Stimulated activated CD8-positive, alpha-beta memory T cell treated with anti-CD3 and anti-CD28 coated beads, Interleukin-2, amount 100 ng/mL, for 48 hours (primary cell): ENCODE data around the gene ANTXR1.
"Not testable (repeated sequence)": the region's sequence is repeated elsewhere in the genome, so short reads cannot be mapped to it uniquely, and the experiment has no call there.

ENCODE experiments used
- DNase-seq, 2 donors: peaks; one replicate each; pipeline ENCODE4 v3.0.0-alpha.2; 2020; ENCODE audit warnings: low read depth in 2 of 2

The ANTXR1 gene

DNA sequence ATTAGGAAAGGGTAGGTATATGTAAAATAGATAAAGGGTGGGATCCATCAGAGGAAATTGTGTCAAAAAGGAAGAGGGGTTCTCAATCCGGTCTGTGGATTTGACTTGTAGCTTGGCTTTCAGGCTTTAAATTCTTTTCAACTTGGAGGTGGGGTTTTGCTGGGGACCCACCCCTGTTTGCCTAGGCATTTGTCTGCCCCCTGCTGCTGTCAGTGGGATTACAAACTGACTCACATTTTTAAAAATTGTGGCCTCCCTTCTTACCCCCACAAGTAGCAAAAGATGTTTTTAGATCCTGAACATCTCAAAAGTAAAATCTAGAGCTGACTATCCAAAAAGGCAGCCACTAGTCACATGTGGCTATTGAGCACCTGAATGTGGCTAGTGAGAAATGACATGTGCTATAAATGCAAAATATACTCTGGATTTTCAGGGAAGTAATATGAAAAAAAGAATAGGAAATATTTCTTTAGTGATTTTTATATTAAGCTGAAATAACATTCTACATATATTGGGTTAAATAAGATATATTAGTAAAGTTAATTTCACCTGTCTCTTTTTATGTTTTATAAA lies 195.1 kb downstream of the ANTXR1 start:
- no peak for DNase-seq

- DNase-seq: no peak
Observed at GRCh38 chr2:69209482-69209881, 196.5 kb downstream of the ANTXR1 start.

- DNase-seq: no peak
Observed at GRCh38 chr2:69210385-69210784, 197.4 kb downstream of the ANTXR1 start.

- no peak for DNase-seq
Observed at GRCh38 chr2:69211048-69211447, 198.1 kb downstream of the ANTXR1 start.

- no peak for DNase-seq
Observed at GRCh38 chr2:69211686-69212085, 198.7 kb downstream of the ANTXR1 start.

GRCh38 chr2:69212238-69213028 lies 199.5 kb downstream of the ANTXR1 start:
- no peak for DNase-seq

GRCh38 chr2:69213201-69213600 lies 200.2 kb downstream of the ANTXR1 start:
- DNase-seq: no peak

- DNase-seq: no peak
Observed at GRCh38 chr2:69213782-69214181, 200.8 kb downstream of the ANTXR1 start.

- DNase-seq: no peak
Observed at GRCh38 chr2:69214898-69215297, 201.9 kb downstream of the ANTXR1 start.

GRCh38 chr2:69216535-69217332 lies 203.8 kb downstream of the ANTXR1 start:
- no peak for DNase-seq

- no peak for DNase-seq
Observed at GRCh38 chr2:69217333-69218080, 204.5 kb downstream of the ANTXR1 start.

- DNase-seq: no peak
Observed at GRCh38 chr2:69221512-69221911, 208.5 kb downstream of the ANTXR1 start.

DNA sequence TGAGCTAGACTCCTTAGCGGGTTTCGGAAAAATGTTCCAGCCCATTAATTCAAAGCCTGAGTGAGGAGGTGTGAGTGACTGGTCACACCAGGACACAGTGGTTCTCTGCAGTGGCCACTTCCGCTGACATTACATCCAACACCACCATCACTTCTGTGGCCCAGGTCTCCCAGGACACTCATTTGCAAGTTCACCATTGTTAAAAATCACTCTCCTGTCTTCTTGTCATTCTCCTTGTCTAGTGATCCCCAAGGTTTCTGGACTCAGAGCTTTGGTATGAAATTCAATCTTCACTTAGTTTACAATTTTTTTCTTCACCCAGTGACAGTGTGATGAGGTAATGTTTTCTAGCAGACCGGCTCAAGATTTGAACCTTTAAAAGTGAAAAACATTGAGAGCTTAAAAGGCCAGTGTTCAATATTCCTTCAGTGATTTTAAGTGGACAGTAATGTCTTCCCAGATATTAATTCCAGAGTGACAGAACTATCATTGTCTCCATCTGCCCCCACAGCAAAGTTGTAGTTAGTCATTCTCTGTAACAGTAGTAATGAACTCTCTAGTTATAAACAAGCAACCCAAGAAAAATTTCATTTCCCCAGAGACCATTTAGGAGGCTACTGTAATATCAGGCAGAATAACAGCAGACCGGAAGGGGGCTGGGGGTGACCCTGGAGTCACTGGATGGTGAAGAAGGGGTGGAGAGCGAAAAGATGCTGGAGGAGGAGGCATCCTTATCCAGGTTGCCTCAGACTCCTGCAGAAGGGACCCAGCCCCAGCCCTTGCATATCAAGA lies 209.2 kb downstream of the ANTXR1 start:
- DNase-seq: no peak

- DNase-seq: no peak
Observed at GRCh38 chr2:69222953-69223658, 210.1 kb downstream of the ANTXR1 start.

DNA sequence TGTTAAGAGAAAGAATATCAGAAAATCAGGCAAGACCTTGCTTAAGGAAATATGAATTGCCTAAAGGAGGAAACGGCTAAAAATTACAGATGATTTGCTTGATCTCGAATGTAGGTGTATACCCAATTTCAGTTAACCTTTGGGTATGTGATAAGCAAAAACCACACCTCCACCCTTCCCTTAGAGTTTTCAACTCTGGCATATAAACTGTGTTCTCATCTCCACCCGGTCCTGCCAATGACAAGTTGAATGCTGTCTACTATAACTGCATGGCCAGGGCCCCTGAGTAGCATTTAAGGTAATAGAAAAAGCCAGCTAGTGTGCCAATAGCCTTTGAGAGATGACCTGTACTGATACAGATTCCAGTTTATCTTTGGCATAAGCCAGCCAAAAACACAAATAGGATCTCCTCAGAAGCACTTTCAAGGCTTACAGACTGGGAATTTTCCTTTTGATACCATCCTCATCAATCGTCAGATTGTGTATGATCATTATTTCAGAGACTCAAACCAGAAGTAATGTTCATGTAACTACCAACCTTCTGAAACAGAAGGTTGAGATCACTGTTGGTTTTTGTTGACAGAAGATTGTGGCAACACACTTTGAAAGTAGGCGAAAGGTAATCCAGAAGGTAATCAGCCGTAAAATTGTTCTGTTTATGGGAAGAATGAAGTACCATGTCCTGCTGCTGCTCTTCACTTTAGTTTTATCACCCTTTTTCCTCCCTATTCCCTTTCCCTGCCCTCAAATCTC lies 211.0 kb downstream of the ANTXR1 start:
- no peak for DNase-seq

DNA sequence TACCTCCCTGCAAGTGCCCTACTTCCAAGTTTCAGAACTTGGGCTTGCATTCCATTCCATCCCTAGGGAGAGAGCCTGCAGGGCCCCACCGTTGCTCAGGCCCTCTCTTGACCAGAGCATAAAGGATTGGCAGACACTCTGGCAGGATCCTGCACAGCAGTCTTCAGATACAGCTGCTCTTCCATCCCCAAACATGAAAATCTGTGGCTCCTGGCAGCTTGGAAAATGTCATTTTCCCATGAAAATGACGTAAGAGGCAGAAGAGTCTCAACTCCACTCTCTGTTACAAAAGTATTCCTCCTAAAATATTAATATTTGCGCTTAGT lies 211.5 kb downstream of the ANTXR1 start:
- no peak for DNase-seq

- DNase-seq: no peak
Observed at GRCh38 chr2:69225933-69226332, 213.0 kb downstream of the ANTXR1 start.

DNA sequence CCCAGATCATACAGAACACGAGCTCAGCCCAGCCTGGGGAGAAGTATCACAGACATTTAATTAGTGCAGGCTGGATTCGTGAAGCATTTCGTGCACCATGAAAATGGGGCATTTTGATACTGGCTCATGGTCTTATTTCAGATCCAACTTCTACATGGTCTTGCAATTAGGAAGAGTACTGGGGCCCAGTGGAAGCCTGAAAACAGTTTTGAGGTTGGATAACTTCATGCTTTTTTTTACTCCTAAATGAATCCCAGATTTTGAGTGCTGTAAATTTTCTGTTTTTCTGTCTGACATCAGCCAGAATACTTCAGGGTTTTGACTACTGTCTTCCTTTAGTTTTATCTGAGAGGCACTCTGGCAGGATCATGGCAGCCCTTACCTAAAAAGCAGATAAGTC lies 213.9 kb downstream of the ANTXR1 start:
- no peak for DNase-seq

GRCh38 chr2:69227716-69228115 lies 214.7 kb downstream of the ANTXR1 start:
- DNase-seq: no peak

GRCh38 chr2:69230946-69231345 lies 218.0 kb downstream of the ANTXR1 start:
- not testable (repeated sequence) for DNase-seq
